ACC112 (cell line): ENCODE results near the gene SOX8.

ENCODE experiments used
- H2AFZ ChIP-seq: fragments of 200-600 bp; sonication (generic); one replicate; pipeline ENCODE4 v1.6.0; 2017; ENCODE audit warnings: antibody characterized with exemption, low read length; ENCODE audit not compliant: unreplicated experiment
- H3K27ac ChIP-seq: fragments of 200-600 bp; sonication (generic); 2 replicates; pipeline ENCODE4 v1.5.1; 2014; ENCODE audit warnings: low read depth, mild to moderate bottlenecking, antibody characterized with exemption, low read length, moderate library complexity
- H3K27me3 ChIP-seq: fragments of 200-600 bp; sonication (generic); 2 replicates; pipeline ENCODE4 v1.6.1; 2014; ENCODE audit warnings: mild to moderate bottlenecking, antibody characterized with exemption, low read length, moderate library complexity, mixed read lengths; ENCODE audit not compliant: insufficient read depth
- H3K36me3 ChIP-seq: fragments of 200-600 bp; sonication (generic); 2 replicates; pipeline ENCODE4 v1.6.1; 2016; ENCODE audit warnings: mild to moderate bottlenecking, antibody characterized with exemption, low read length, moderate library complexity, mixed read lengths; ENCODE audit not compliant: insufficient read depth
- H3K4me1 ChIP-seq: fragments of 200-600 bp; sonication (generic); one replicate; pipeline ENCODE4 v1.6.1; 2016; ENCODE audit warnings: low read length, mixed read lengths; ENCODE audit not compliant: insufficient read depth, unreplicated experiment, control insufficient read depth
- H3K4me3 ChIP-seq: fragments of 200-600 bp; sonication (generic); 2 replicates; pipeline ENCODE4 v1.5.1; 2014; ENCODE audit warnings: mild to moderate bottlenecking, low read depth, low read length
- H3K79me2 ChIP-seq: fragments of 200-600 bp; sonication (generic); one replicate; pipeline ENCODE4 v1.6.0; 2016; ENCODE audit warnings: low read length; ENCODE audit not compliant: control insufficient read depth, unreplicated experiment, insufficient read depth

Gene SOX8

GRCh38 chr16:966505-966904, 15.1 kb upstream of the SOX8 start:
- Histone ChIP-seq H3K27me3 (no peaks in the 10 kb centered on the region), H3K4me3 (no peak overlapping the region), H3K27ac (no peak overlapping the region), H3K4me1 (peaks cover 11% of the 10 kb centered on the region), H3K79me2 (peaks cover 9% of the 10 kb centered on the region), H3K36me3 (peaks cover 25% of the 10 kb centered on the region; the same call in 1 of the 2 replicates), H2AFZ (no peak overlapping the region)

GRCh38 chr16:967077-967541, 14.5 kb upstream of the SOX8 start:
- H3K4me1 ChIP-seq, result peaks cover 11% of the 10 kb centered on the region
- H3K4me3 ChIP-seq, result no peak overlapping the region
- H3K27me3 ChIP-seq, result no peaks in the 10 kb centered on the region

GRCh38 chr16:967546-968295, 13.8 kb upstream of the SOX8 start:
- Histone ChIP-seq H2AFZ (no peak overlapping the region), H3K4me3 (no peak overlapping the region), H3K36me3 (peaks cover 25% of the 10 kb centered on the region; the same call in 1 of the 2 replicates), H3K4me1 (peaks cover 11% of the 10 kb centered on the region), H3K27me3 (no peaks in the 10 kb centered on the region), H3K27ac (no peak overlapping the region), H3K79me2 (peaks cover 9% of the 10 kb centered on the region)

More at GRCh38 chr16:967077-967541, 14.5 kb upstream of the SOX8 start:
- Histone ChIP-seq H3K36me3 (peaks cover 25% of the 10 kb centered on the region; the same call in 1 of the 2 replicates), H2AFZ (no peak overlapping the region), H3K79me2 (peaks cover 9% of the 10 kb centered on the region), H3K27ac (no peak overlapping the region)

GRCh38 chr16:968620-969019, 12.9 kb upstream of the SOX8 start:
- H3K36me3 ChIP-seq, result peaks cover 25% of the 10 kb centered on the region; the same call in 1 of the 2 replicates
- H3K27me3 ChIP-seq, result no peaks in the 10 kb centered on the region
- peaks cover 11% of the 10 kb centered on the region for H3K4me1 ChIP-seq
- no peak overlapping the region for H3K4me3 ChIP-seq
- H2AFZ ChIP-seq, result no peak overlapping the region
- H3K79me2 ChIP-seq, result peaks cover 9% of the 10 kb centered on the region
- H3K27ac ChIP-seq, result no peak overlapping the region

- peak overlapping the region; percentile 83 for H3K4me3 ChIP-seq
- H3K27ac ChIP-seq, result no peak overlapping the region
- peaks cover 9% of the 10 kb centered on the region for H3K79me2 ChIP-seq
- peak overlapping the region; percentile 19 for H2AFZ ChIP-seq
- peaks cover 25% of the 10 kb centered on the region; the same call in 1 of the 2 replicates for H3K36me3 ChIP-seq
- H3K4me1 ChIP-seq, result peaks cover 7% of the 10 kb centered on the region
- no peaks in the 10 kb centered on the region for H3K27me3 ChIP-seq
These were observed 11.8 kb upstream of the SOX8 start for GRCh38 chr16:969508-970385.

- Histone ChIP-seq H3K79me2 (peaks cover 9% of the 10 kb centered on the region), H3K36me3 (peaks cover 25% of the 10 kb centered on the region; the same call in 1 of the 2 replicates), H3K4me3 (peak overlapping the region; percentile 83), H3K27ac (peak overlapping the region; percentile 28; the same call in 1 of the 2 replicates), H2AFZ (peak overlapping the region; percentile 19), H3K27me3 (no peaks in the 10 kb centered on the region), H3K4me1 (peaks cover 7% of the 10 kb centered on the region)
These were observed 11.2 kb upstream of the SOX8 start for GRCh38 chr16:970386-970765.

- Histone ChIP-seq H3K36me3 (peaks cover 20% of the 10 kb centered on the region; the same call in 1 of the 2 replicates), H2AFZ (peak within 1 kb of the TSS; percentile 19), H3K79me2 (peaks cover 9% of the 10 kb centered on the region), H3K4me1 (peaks cover 7% of the 10 kb centered on the region), H3K27me3 (no peaks in the 10 kb centered on the region), H3K27ac (peak within 1 kb of the TSS; percentile 28; the same call in 1 of the 2 replicates), H3K4me3 (peak within 1 kb of the TSS; percentile 83)
These were observed 10.6 kb upstream of the SOX8 start, which contains the start of gene LMF1 for GRCh38 chr16:970766-971581. TSS of gene LMF1 (minus strand) at chr16:970984. CDS start at chr16:970980, 4 bp downstream.

- Histone ChIP-seq H3K79me2 (peaks cover 9% of the 10 kb centered on the region), H2AFZ (no peak overlapping the region), H3K27me3 (no peaks in the 10 kb centered on the region), H3K4me1 (peaks cover 7% of the 10 kb centered on the region), H3K27ac (no peak overlapping the region), H3K4me3 (no peak overlapping the region), H3K36me3 (peaks cover 18% of the 10 kb centered on the region; the same call in 1 of the 2 replicates)
These were observed 10.0 kb upstream of the SOX8 start for GRCh38 chr16:971582-971905.

- Histone ChIP-seq H3K27me3 (no peaks in the 10 kb centered on the region), H3K79me2 (peaks cover 9% of the 10 kb centered on the region), H3K4me1 (peaks cover 7% of the 10 kb centered on the region)
These were observed 9.6 kb upstream of the SOX8 start for GRCh38 chr16:971981-972315.

More at GRCh38 chr16:971981-972315, 9.6 kb upstream of the SOX8 start:
- no peak overlapping the region for H3K27ac ChIP-seq
- H2AFZ ChIP-seq, result no peak overlapping the region
- peaks cover 14% of the 10 kb centered on the region; the same call in 1 of the 2 replicates for H3K36me3 ChIP-seq
- H3K4me3 ChIP-seq, result no peak overlapping the region
